ENCODE measurements around the gene PISD.

DNA sequence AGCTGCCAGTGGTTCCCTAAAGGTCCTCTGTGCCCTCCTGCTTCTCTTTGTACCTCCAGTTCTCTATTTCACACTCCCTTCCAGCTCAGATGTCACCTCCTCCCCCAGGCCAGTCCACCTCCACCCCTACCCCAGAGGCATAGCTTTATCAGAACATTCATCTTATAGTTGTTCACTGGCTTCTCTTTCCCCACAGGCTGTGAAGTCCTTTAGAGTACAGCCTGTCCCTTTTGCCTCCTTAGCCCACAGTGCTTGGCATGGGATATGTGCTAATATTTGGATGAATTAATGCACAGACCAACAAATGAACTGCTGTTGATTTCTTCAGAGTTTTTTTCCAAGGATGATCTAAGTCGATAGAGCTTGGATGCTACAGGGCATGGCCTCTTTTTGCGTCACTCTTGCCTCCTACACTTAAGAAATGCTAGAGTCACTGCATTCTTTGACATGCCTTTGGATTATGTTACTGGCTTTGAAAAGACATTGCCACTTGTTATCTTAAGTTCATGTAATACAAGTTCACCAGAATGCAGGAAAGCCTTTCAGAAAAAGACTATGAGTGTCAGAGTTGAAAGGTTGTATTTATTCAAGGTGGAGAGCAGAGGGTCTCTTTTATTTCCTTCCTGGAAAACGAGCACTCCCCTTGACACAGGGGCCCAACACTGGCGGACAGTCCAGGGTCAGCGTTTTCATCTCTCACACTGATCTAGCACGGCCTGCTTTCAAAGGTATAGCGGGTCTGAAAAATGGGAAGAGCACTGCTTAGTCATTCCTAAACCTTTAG, 75.7 kb downstream of the PISD start:
- TF ChIP-seq CTCF (IDR thresholded peaks at IDR 0.05) = no peak
- no peak for TF ChIP-seq POLR2A (IDR thresholded peaks at IDR 0.05)
- TF ChIP-seq POLR2AphosphoS5 (IDR thresholded peaks at IDR 0.05) = no peak
- TF ChIP-seq EP300 (IDR thresholded peaks at IDR 0.05; ENCODE audit: low read depth) = no peak
